Measurements from ENCODE around the gene ZNF318. TPM values are rescaled to one million over a fixed set of nuclear protein-coding genes. Genes with fewer than 3 reads are reported as not detected.
A peak's percentile ranks its signal among the peaks of the same experiment; 100 is the strongest.

The ZNF318 gene
- total and polyA plus RNA-seq, 3 donors from 2014 or later: 79.7 to 123 (median 97.9) TPM

DNA sequence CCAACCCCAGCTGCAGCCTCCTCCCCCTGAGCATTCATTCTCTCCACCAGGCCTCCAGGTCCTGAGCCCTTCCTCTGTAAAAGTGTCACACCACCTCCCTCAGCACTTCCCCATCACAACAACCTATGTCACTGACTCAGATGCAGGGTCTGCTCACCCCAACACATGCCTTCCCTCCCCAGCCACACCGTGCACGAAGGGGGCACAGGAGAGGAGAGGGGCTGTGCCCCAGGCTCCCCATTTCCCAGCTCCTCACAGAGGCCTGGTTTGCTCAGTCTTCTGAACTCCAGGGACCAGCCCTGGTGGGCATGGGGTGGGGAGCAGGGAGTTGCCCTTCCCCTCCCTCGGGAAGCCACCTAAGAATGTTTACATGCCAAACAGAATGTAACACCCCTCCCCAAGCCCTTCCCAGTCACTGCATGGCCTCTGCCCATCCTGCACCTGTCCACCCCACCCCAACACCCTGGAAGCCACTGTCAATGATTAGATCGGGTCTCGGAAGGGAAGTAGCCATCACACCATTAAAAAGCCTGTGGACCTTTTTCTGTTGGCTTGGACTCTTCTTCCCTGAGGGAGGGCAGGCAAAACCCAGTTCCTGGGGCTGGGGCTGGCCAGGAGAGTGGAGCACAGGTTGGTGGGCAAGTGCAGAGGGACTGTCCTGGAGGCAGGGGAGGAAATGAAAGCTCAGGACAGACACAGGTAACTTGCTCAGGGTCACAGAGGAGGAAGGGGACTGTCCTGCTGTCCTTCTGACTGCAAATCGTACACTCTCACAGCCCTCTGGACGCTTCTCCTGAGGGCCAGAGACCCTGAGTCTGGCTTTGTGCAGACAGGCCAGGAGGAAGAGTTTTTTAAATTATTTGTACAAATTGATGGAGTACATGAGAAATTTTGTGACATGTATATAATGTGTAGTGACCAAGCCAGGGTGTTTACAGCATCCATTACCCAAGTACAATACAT is 81.4 kb downstream of the ZNF318 start:
- Histone ChIP-seq H3K36me3 (ENCODE audit: low read depth, missing control alignments) (no peaks in the 10 kb centered on the region), H3K4me1 (no peaks in the 10 kb centered on the region), H3K27ac (no peak overlapping the region), H3K27me3 (no peaks in the 10 kb centered on the region), H3K9me3 (no peaks in the 10 kb centered on the region), H3K4me3 (no peak overlapping the region)
- 81 to 90% methylated on average over 7 of the region's 7 CpGs for WGBS, 2 donors
- TF ChIP-seq POLR2A (IDR thresholded peaks at IDR 0.05): no peak
- TF ChIP-seq, protein P1, sequence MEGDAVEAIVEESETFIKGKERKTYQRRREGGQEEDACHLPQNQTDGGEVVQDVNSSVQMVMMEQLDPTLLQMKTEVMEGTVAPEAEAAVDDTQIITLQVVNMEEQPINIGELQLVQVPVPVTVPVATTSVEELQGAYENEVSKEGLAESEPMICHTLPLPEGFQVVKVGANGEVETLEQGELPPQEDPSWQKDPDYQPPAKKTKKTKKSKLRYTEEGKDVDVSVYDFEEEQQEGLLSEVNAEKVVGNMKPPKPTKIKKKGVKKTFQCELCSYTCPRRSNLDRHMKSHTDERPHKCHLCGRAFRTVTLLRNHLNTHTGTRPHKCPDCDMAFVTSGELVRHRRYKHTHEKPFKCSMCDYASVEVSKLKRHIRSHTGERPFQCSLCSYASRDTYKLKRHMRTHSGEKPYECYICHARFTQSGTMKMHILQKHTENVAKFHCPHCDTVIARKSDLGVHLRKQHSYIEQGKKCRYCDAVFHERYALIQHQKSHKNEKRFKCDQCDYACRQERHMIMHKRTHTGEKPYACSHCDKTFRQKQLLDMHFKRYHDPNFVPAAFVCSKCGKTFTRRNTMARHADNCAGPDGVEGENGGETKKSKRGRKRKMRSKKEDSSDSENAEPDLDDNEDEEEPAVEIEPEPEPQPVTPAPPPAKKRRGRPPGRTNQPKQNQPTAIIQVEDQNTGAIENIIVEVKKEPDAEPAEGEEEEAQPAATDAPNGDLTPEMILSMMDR (IDR thresholded peaks at IDR 0.05): no peak
- intact Hi-C loops (cut with DNase I; ENCODE audit: low total_unique reads): no loop called here
- DNase-seq: no peak

DNA sequence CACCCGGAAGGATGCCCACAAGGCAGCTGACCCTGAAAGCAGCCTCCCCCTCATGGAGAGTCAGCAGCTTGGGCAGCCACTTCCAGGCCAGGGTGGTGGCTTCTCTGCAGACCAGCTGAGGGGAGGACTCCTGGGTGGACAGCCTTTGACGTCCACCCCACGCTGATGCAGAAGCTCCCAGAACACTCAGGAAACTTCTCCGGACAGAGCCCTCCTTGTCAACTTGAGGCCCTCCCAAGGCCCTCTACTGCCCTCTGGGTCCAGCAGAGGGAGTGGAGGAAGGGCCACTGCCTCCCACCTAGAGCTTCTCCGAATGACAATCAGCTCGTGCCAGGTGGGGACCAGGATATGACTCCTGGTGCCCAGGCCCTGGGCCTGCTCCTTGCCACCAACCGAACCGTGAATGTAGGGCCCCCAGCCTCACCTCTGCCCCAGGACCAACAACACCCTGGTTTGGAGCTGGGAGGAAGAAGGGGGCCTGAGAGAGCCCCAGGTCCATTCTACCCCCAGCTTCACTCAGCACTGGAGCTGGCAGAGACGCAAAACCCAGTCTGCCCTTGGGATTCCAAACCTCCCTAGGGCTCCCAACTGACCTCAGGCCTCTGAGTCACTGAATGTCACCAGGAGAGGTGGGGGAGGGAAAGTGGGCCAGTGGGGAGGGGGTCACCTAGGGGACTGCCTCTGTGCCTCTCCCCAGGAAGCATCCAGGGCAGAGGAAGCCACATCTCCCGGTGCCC is 82.3 kb downstream of the ZNF318 start:
- Histone ChIP-seq H3K9me3 (no peaks in the 10 kb centered on the region), H3K27me3 (no peaks in the 10 kb centered on the region), H3K4me1 (no peaks in the 10 kb centered on the region), H3K27ac (no peak overlapping the region), H3K4me3 (no peak overlapping the region), H3K36me3 (ENCODE audit: low read depth, missing control alignments) (no peaks in the 10 kb centered on the region)
- TF ChIP-seq, protein P1 (IDR thresholded peaks at IDR 0.05): no peak
- no peak for TF ChIP-seq POLR2A (IDR thresholded peaks at IDR 0.05)
- 66 to 76% methylated on average over 3 to 10 of the region's 10 CpGs for whole genome bisulfite sequencing, 2 donors
- peak; percentile 19 for DNase-seq
- intact Hi-C loops (cut with DNase I; ENCODE audit: low total_unique reads): no loop called here

DNA sequence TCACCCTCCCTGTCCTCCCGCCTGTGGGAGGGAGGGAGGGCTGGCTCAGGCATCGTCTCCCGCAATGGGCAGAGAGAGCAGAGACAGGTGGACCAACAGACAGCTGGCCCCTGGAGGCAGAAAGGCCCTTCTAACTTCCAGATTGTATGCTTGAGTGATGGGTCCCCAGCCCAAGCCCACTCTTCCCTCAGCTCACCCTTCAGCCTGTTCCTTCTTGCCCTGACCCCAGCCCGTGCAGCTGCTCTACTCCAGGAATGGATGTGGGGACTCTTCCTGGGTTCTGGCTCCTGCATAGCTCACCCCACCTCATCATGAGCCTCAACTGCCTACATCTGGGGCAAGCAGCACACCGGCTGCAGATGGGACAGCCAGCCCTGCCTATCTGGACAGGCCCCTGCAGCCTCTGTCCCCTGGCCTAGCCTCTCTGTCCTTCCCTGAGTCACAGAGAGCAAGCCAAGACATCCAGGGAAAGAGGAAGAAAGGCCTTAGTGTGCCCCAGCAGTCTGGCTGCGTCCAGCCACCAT is 82.9 kb downstream of the ZNF318 start:
- no peaks in the 10 kb centered on the region for H3K4me1 ChIP-seq
- intact Hi-C loops (cut with DNase I; ENCODE audit: low total_unique reads): no loop called here
- WGBS, 2 donors: 82 to 90% methylated on average over 4 to 6 of the region's 6 CpGs
- no peak overlapping the region for H3K4me3 ChIP-seq
- no peak overlapping the region for H3K27ac ChIP-seq
- H3K9me3 ChIP-seq: no peaks in the 10 kb centered on the region
- no peak for DNase-seq
- TF ChIP-seq, protein P1 (IDR thresholded peaks at IDR 0.05): no peak
- no peak for TF ChIP-seq POLR2A (IDR thresholded peaks at IDR 0.05)
- H3K36me3 ChIP-seq (ENCODE audit: low read depth, missing control alignments): no peaks in the 10 kb centered on the region
- no peaks in the 10 kb centered on the region for H3K27me3 ChIP-seq

Small RNA genes within 50 kb of the gene (small RNA-seq; reads per million reads assigned to genes)
- gene AL590383.1: 0 reads per million in 2 donors
- gene RPL12P47: 0 reads per million in 2 donors

Other genes with a start within 250 kb of the ZNF318 start
- gene SRF, start 198.4 kb downstream of the ZNF318 start, total RNA-seq: 10 to 100 TPM; 36.5 to 39.2 TPM
- gene SRF, start 198.4 kb downstream of the ZNF318 start, polyA plus RNA-seq (ENCODE audit: insufficient read depth, low read depth, low replicate concordance): 28.4 TPM
- 100 to 1,000 TPM in 1 of 2 donors, 10 to 100 TPM in 1; 90.6 to 110 TPM for gene CUL9, start 187.5 kb downstream of the ZNF318 start, total RNA-seq
- gene CUL9, start 187.5 kb downstream of the ZNF318 start, polyA plus RNA-seq (ENCODE audit: insufficient read depth, low read depth, low replicate concordance): 101 TPM
- gene DNPH1, start 140.2 kb downstream of the ZNF318 start, total RNA-seq: 10 to 100 TPM; 21.8 TPM
- gene DNPH1, start 140.2 kb downstream of the ZNF318 start, polyA plus RNA-seq (ENCODE audit: insufficient read depth, low read depth, low replicate concordance): 19.3 TPM
- gene TTBK1, start 126.2 kb downstream of the ZNF318 start, total RNA-seq: 1 to 10 TPM; 2.2 to 2.6 TPM
- 2.3 TPM for gene TTBK1, start 126.2 kb downstream of the ZNF318 start, polyA plus RNA-seq (ENCODE audit: insufficient read depth, low read depth, low replicate concordance)
- gene SLC22A7, start 71.4 kb downstream of the ZNF318 start, total RNA-seq: not detected
- gene SLC22A7, start 71.4 kb downstream of the ZNF318 start, polyA plus RNA-seq (ENCODE audit: insufficient read depth, low read depth, low replicate concordance): not detected
- 10 to 100 TPM; 13.4 to 33.4 TPM for gene CRIP3, start 60.8 kb downstream of the ZNF318 start, total RNA-seq
- gene CRIP3, start 60.8 kb downstream of the ZNF318 start, polyA plus RNA-seq (ENCODE audit: insufficient read depth, low read depth, low replicate concordance): 34.3 TPM
- gene ABCC10, start 57.9 kb upstream of the ZNF318 start, total RNA-seq: 10 to 100 TPM; 29.2 to 34.0 TPM
- gene ABCC10, start 57.9 kb upstream of the ZNF318 start, polyA plus RNA-seq (ENCODE audit: insufficient read depth, low read depth, low replicate concordance): 21.0 TPM
- 1 to 10 TPM; 1.7 to 1.9 TPM for gene DLK2, start 85.9 kb upstream of the ZNF318 start, total RNA-seq
- gene DLK2, start 85.9 kb upstream of the ZNF318 start, polyA plus RNA-seq (ENCODE audit: insufficient read depth, low read depth, low replicate concordance): 1.3 TPM
- gene TJAP1, start 107.9 kb upstream of the ZNF318 start, total RNA-seq: 10 to 100 TPM; 55.9 to 59.1 TPM
- gene TJAP1, start 107.9 kb upstream of the ZNF318 start, polyA plus RNA-seq (ENCODE audit: insufficient read depth, low read depth, low replicate concordance): 35.4 TPM
- gene LRRC73, start 140.7 kb upstream of the ZNF318 start, total RNA-seq: 10 to 100 TPM; 20.1 to 29.3 TPM
- 50.6 TPM for gene LRRC73, start 140.7 kb upstream of the ZNF318 start, polyA plus RNA-seq (ENCODE audit: insufficient read depth, low read depth, low replicate concordance)
- 100 to 1,000 TPM; 130 to 138 TPM for gene YIPF3, start 147.3 kb upstream of the ZNF318 start, total RNA-seq
- gene YIPF3, start 147.3 kb upstream of the ZNF318 start, polyA plus RNA-seq (ENCODE audit: insufficient read depth, low read depth, low replicate concordance): 131 TPM
- 10 to 100 TPM; 35.0 to 37.7 TPM for gene POLR1C, start 147.4 kb upstream of the ZNF318 start, total RNA-seq
- 41.3 TPM for gene POLR1C, start 147.4 kb upstream of the ZNF318 start, polyA plus RNA-seq (ENCODE audit: insufficient read depth, low read depth, low replicate concordance)
- 10 to 100 TPM; 53.7 to 65.8 TPM for gene XPO5, start 206.4 kb upstream of the ZNF318 start, total RNA-seq
- 79.1 TPM for gene XPO5, start 206.4 kb upstream of the ZNF318 start, polyA plus RNA-seq (ENCODE audit: insufficient read depth, low read depth, low replicate concordance)
- 10 to 100 TPM; 11.7 to 18.3 TPM for gene POLH, start 206.5 kb upstream of the ZNF318 start, total RNA-seq
- 29.5 TPM for gene POLH, start 206.5 kb upstream of the ZNF318 start, polyA plus RNA-seq (ENCODE audit: insufficient read depth, low read depth, low replicate concordance)